H9 (cell line): ENCODE results near the gene RNF20. TPM values are rescaled to one million over a fixed set of nuclear protein-coding genes. Genes with fewer than 3 reads are reported as not detected.

ENCODE experiments used
- DNase-seq: peaks from one replicate; pipeline ENCODE4 v3.0.0-alpha.2; 2017
- H2AFZ ChIP-seq: one replicate; pipeline ENCODE4 v1.6.1; 2013; ENCODE audit warnings: mild to moderate bottlenecking, low read length, control low read depth, moderate library complexity
- H2AK5ac ChIP-seq: 2 replicates; pipeline ENCODE4 v1.6.1; 2013; ENCODE audit warnings: low read length, control low read depth, mixed read lengths; ENCODE audit not compliant: insufficient read length
- H2BK120ac ChIP-seq: one replicate; pipeline ENCODE4 v1.6.1; 2013; ENCODE audit warnings: low read depth, mild to moderate bottlenecking, low read length, control low read depth, inconsistent platforms; ENCODE audit not compliant: poor library complexity, severe bottlenecking
- H2BK12ac ChIP-seq: 2 replicates; pipeline ENCODE4 v1.6.1; 2013; ENCODE audit warnings: low read length, control low read depth, mixed read lengths, low read depth; ENCODE audit not compliant: insufficient read length
- H2BK15ac ChIP-seq: 2 replicates; pipeline ENCODE4 v1.6.1; 2013; ENCODE audit warnings: low read depth, low read length, control low read depth
- H2BK20ac ChIP-seq: one replicate; pipeline ENCODE4 v1.6.1; 2013; ENCODE audit warnings: low read depth, mild to moderate bottlenecking, low read length, control low read depth, inconsistent platforms; ENCODE audit not compliant: poor library complexity, severe bottlenecking
- H2BK5ac ChIP-seq: 2 replicates; pipeline ENCODE4 v1.6.1; 2013; ENCODE audit warnings: low read length, control low read depth, mixed read lengths; ENCODE audit not compliant: insufficient read length
- H3K14ac ChIP-seq: 2 replicates; pipeline ENCODE4 v1.6.1; 2013; ENCODE audit warnings: low read length, control low read depth; ENCODE audit not compliant: insufficient read depth
- H3K18ac ChIP-seq: 2 replicates; pipeline ENCODE4 v1.6.1; 2013; ENCODE audit warnings: low read depth, mild to moderate bottlenecking, mixed read lengths, low read length, control low read depth; ENCODE audit not compliant: insufficient read length
- H3K23ac ChIP-seq: 2 replicates; pipeline ENCODE4 v1.6.1; 2013; ENCODE audit warnings: low read length, control low read depth, mixed read lengths, low read depth; ENCODE audit not compliant: insufficient read length
- H3K23me2 ChIP-seq: 2 replicates; pipeline ENCODE4 v1.6.1; 2013; ENCODE audit warnings: low read depth, mild to moderate bottlenecking, mixed read lengths, low read length, control low read depth; ENCODE audit not compliant: insufficient read length, poor library complexity, severe bottlenecking
- H3K27ac ChIP-seq: 2 replicates; pipeline ENCODE4 v1.5.1; 2013; ENCODE audit warnings: low read length, control low read depth, mixed read lengths, low read depth; ENCODE audit not compliant: insufficient read length
- H3K27me3 ChIP-seq: 2 replicates; pipeline ENCODE4 v1.6.1; 2013; ENCODE audit warnings: low read length, control low read depth, inconsistent platforms; ENCODE audit not compliant: insufficient read depth
- H3K4ac ChIP-seq: 2 replicates; pipeline ENCODE4 v1.6.1; 2013; ENCODE audit warnings: low read depth, mild to moderate bottlenecking, control low read depth, inconsistent platforms, low read length, moderate library complexity
- H3K4me1 ChIP-seq: 2 replicates; pipeline ENCODE4 v1.6.1; 2013; ENCODE audit warnings: low read length, control low read depth, inconsistent platforms; ENCODE audit not compliant: insufficient read depth
- H3K4me2 ChIP-seq: 2 replicates; pipeline ENCODE4 v1.6.1; 2013; ENCODE audit warnings: low read length, control low read depth, mixed read lengths; ENCODE audit not compliant: insufficient read length, insufficient read depth
- H3K56ac ChIP-seq: 2 replicates; pipeline ENCODE4 v1.6.1; 2013; ENCODE audit warnings: low read depth, mild to moderate bottlenecking, mixed read lengths, low read length, control low read depth; ENCODE audit not compliant: insufficient read length
- H3K79me1 ChIP-seq: 2 replicates; pipeline ENCODE4 v1.6.1; 2013; ENCODE audit warnings: low read depth, mild to moderate bottlenecking, moderate library complexity, low read length, control low read depth, inconsistent platforms; ENCODE audit not compliant: insufficient read depth, poor library complexity, severe bottlenecking
- H3K79me2 ChIP-seq: 2 replicates; pipeline ENCODE4 v1.6.1; 2013; ENCODE audit warnings: low read length, control low read depth, inconsistent platforms; ENCODE audit not compliant: insufficient read depth
- H3K9ac ChIP-seq: 2 replicates; pipeline ENCODE4 v1.6.1; 2013; ENCODE audit warnings: low read length, control low read depth, mixed read lengths; ENCODE audit not compliant: insufficient read length; ENCODE audit errors: extremely low read depth
- H3K9me3 ChIP-seq: one replicate; pipeline ENCODE4 v1.6.1; 2013; ENCODE audit warnings: low read depth, low read length, inconsistent platforms; ENCODE audit not compliant: control insufficient read depth
- H3T11ph ChIP-seq: one replicate; pipeline ENCODE4 v1.6.1; 2013; ENCODE audit warnings: mild to moderate bottlenecking, low read length, control low read depth, inconsistent platforms
- H4K20me1 ChIP-seq: one replicate; pipeline ENCODE4 v1.6.1; 2013; ENCODE audit not compliant: control insufficient read depth, insufficient read length, insufficient read depth
- H4K5ac ChIP-seq: 2 replicates; pipeline ENCODE4 v1.6.1; 2013; ENCODE audit warnings: low read depth, mild to moderate bottlenecking, mixed read lengths, low read length, control low read depth; ENCODE audit not compliant: insufficient read length
- H4K8ac ChIP-seq: replicated peaks from 2 replicates; pipeline ENCODE4 v1.6.1; 2013; ENCODE audit warnings: low read length, control low read depth, mixed read lengths, low read depth; ENCODE audit not compliant: insufficient read length
- H4K91ac ChIP-seq: 2 replicates; pipeline ENCODE4 v1.6.1; 2013; ENCODE audit warnings: low read depth, mild to moderate bottlenecking, moderate library complexity, mixed read lengths, low read length, control low read depth; ENCODE audit not compliant: insufficient read length
- H3K27ac Mint-ChIP-seq, 3 experiments: 2 replicates in 2 of 3; 3 replicates in 1 of 3; pipeline ENCODE4 v1.8.0; 2020 to 2021; ENCODE audit warnings: mixed read lengths in 3 of 3, mild to moderate bottlenecking in 1 of 3, moderate library complexity in 1 of 3
- H3K27me3 Mint-ChIP-seq: 2 replicates; pipeline ENCODE4 v1.8.0; 2021; ENCODE audit warnings: low read depth, mild to moderate bottlenecking, moderate library complexity, mixed read lengths
- H3K36me3 Mint-ChIP-seq, 3 experiments: 2 replicates in 2 of 3; 3 replicates in 1 of 3; pipeline ENCODE4 v1.8.0; 2020 to 2021; ENCODE audit warnings: low read depth in 3 of 3, mixed read lengths in 3 of 3; ENCODE audit not compliant: insufficient read depth in 1 of 3
- H3K4me1 Mint-ChIP-seq, 2 experiments: 2 replicates each; pipeline ENCODE4 v1.8.0; 2020; ENCODE audit warnings: mixed read lengths in 2 of 2
- H3K4me3 Mint-ChIP-seq, 2 experiments: 2 replicates in 1 of 2; 3 replicates in 1 of 2; pipeline ENCODE4 v1.8.0; 2020 to 2021; ENCODE audit warnings: mild to moderate bottlenecking in 2 of 2, mixed read lengths in 2 of 2, moderate library complexity in 1 of 2
- H3K9me3 Mint-ChIP-seq, 2 experiments: 2 replicates in 1 of 2; 3 replicates in 1 of 2; pipeline ENCODE4 v1.8.0; 2020; ENCODE audit warnings: mild to moderate bottlenecking in 2 of 2, mixed read lengths in 2 of 2, moderate library complexity in 1 of 2
- CTCF ChIP-seq: fragments of 200-600 bp; sonication (generic); conservative IDR thresholded peaks from 3 replicates; pipeline ENCODE4 v1.8.0; 2021; ENCODE audit warnings: antibody characterized with exemption, mild to moderate bottlenecking
- WGBS: extraction: QIAGEN DNeasy Blood & Tissue Kit; methylation state at CpG from one replicate; pipeline ENCODE4 v1.1.7; 2013; ENCODE audit warnings: missing lambda C conversion rate, low lambda C conversion rate, mixed read lengths; ENCODE audit not compliant: insufficient read length; ENCODE audit errors: extremely low coverage; 5-methylcytosine and 5-hydroxymethylcytosine counted together
- total RNA-seq: library from RNA; stranded (reverse); gene quantifications from 2 replicates; pipeline ENCODE4 v1.2.1, GENCODE V29; 2021

Gene RNF20
- total RNA-seq, 1 experiment from 2014 or later = 48.5 TPM

- no peak for TF ChIP-seq CTCF
- no peak overlapping the region for H3K56ac ChIP-seq
- H3K9ac ChIP-seq = no peak overlapping the region
- no peak overlapping the region for H2AK5ac ChIP-seq
- H2BK15ac ChIP-seq = no peak overlapping the region
- H3T11ph ChIP-seq = no peak overlapping the region
- H2BK12ac ChIP-seq = no peak overlapping the region
- DNase-seq = no peak
- no CpG with 5 or more reads among the region's 2 CpGs for WGBS
- Mint-ChIP-seq H3K27me3 (no peaks in the 10 kb centered on the region; the same call in 1 of the 2 replicates), H3K4me3 (no peak overlapping the region), H3K9me3 (peaks cover 0 to 8% of the 10 kb centered on the region in 2 experiments; a peak in 1 of 5 replicates), H3K4me1 (peaks cover 37% of the 10 kb centered on the region in 2 experiments), H3K27ac (peak overlapping the region in 1 of 3 experiments; percentile 22; a peak in 1 of 7 replicates), H3K36me3 (no peaks in the 10 kb centered on the region)
- H2BK20ac ChIP-seq = no peak overlapping the region
- H3K27ac ChIP-seq = no peak overlapping the region
- no peak overlapping the region for H3K14ac ChIP-seq
- no peaks in the 10 kb centered on the region for H3K23me2 ChIP-seq
- H3K18ac ChIP-seq = no peak overlapping the region
- H3K4me2 ChIP-seq = no peak overlapping the region
- no peaks in the 10 kb centered on the region for H3K79me1 ChIP-seq
- no peak overlapping the region for H3K23ac ChIP-seq
- peaks cover 9% of the 10 kb centered on the region; the same call in 1 of the 2 replicates for H3K4me1 ChIP-seq
- H4K5ac ChIP-seq = no peak overlapping the region
- no peaks in the 10 kb centered on the region for H4K20me1 ChIP-seq
- H3K79me2 ChIP-seq = no peaks in the 10 kb centered on the region
- H4K91ac ChIP-seq = no peak overlapping the region
- H4K8ac ChIP-seq = no peak overlapping the region
- H2AFZ ChIP-seq = no peak overlapping the region
- H3K27me3 ChIP-seq = no peaks in the 10 kb centered on the region
- H2BK120ac ChIP-seq = no peak overlapping the region
- no peaks in the 10 kb centered on the region for H3K9me3 ChIP-seq
- H3K4ac ChIP-seq = no peak overlapping the region
- H2BK5ac ChIP-seq = no peak overlapping the region
Measured at GRCh38 chr9:101514071-101514470, 19.6 kb upstream of the RNF20 start.
